SU-DHL-6 (cell line): ENCODE results near the gene RCE1.

Source experiments
- H2AFZ ChIP-seq: fragments of 200-600 bp; sonication (generic); 2 replicates; pipeline ENCODE4 v1.6.1; 2014; ENCODE audit warnings: low read depth, mild to moderate bottlenecking, moderate library complexity, mixed read lengths, antibody characterized with exemption, low read length; ENCODE audit not compliant: severe bottlenecking
- H3F3A ChIP-seq: fragments of 200-600 bp; shearing (Covaris generic); 2 replicates; pipeline ENCODE4 v1.6.0; 2016; ENCODE audit warnings: antibody characterized with exemption, mild to moderate bottlenecking; ENCODE audit not compliant: insufficient read depth
- H3K27ac ChIP-seq: fragments of 200-600 bp; sonication (generic); 2 replicates; pipeline ENCODE4 v1.5.1; 2016; ENCODE audit warnings: low read depth, mild to moderate bottlenecking, low read length, moderate library complexity, mixed read lengths
- H3K27me3 ChIP-seq: fragments of 200-600 bp; sonication (generic), shearing (Covaris generic); 2 replicates; pipeline ENCODE4 v1.6.0; 2014; ENCODE audit warnings: mild to moderate bottlenecking, low read length
- H3K36me3 ChIP-seq: fragments of 200-600 bp; sonication (generic); 2 replicates; pipeline ENCODE4 v1.6.1; 2014; ENCODE audit warnings: mild to moderate bottlenecking, low read length, mixed read lengths
- H3K4me2 ChIP-seq: fragments of 300-600, 200-600 bp; shearing (Covaris generic), sonication (generic); 2 replicates; pipeline ENCODE4 v1.6.0; 2014; ENCODE audit warnings: low read length, low read depth, mild to moderate bottlenecking; ENCODE audit not compliant: poor library complexity, severe bottlenecking
- H3K4me3 ChIP-seq: fragments of 200-600 bp; sonication (generic); 2 replicates; pipeline ENCODE4 v1.5.1; 2014; ENCODE audit warnings: antibody characterized with exemption, low read length, mild to moderate bottlenecking, mixed read lengths; ENCODE audit not compliant: insufficient read depth, poor library complexity, severe bottlenecking
- H3K79me2 ChIP-seq: fragments of 200-600 bp; sonication (generic); 2 replicates; pipeline ENCODE4 v1.6.1; 2014; ENCODE audit warnings: mild to moderate bottlenecking, low read length, moderate library complexity; ENCODE audit not compliant: insufficient read depth
- H3K9ac ChIP-seq: fragments of 200-600 bp; sonication (generic); 2 replicates; pipeline ENCODE4 v1.7.0; 2014; ENCODE audit warnings: mild to moderate bottlenecking, low read length
- H3K9me2 ChIP-seq: fragments of 200-600 bp; sonication (generic); replicated peaks from 2 replicates; pipeline ENCODE4 v1.6.1; 2014; ENCODE audit warnings: low read length; ENCODE audit not compliant: insufficient read depth
- H3K9me3 ChIP-seq: fragments of 200-600 bp; sonication (generic); 2 replicates; pipeline ENCODE4 v1.6.1; 2014; ENCODE audit warnings: low read length, mixed read lengths; ENCODE audit not compliant: insufficient read depth
- H4K20me1 ChIP-seq: fragments of 200-600 bp; sonication (generic); 2 replicates; pipeline ENCODE4 v1.6.1; 2014; ENCODE audit warnings: low read depth, mild to moderate bottlenecking, antibody characterized with exemption, low read length, moderate library complexity, mixed read lengths
- EZH2phosphoT487 ChIP-seq: fragments of 200-600 bp; sonication (generic), shearing (Covaris generic); conservative IDR thresholded peaks from 2 replicates; pipeline ENCODE4 v1.6.1; 2018; ENCODE audit warnings: mild to moderate bottlenecking, antibody characterized with exemption, low read length, moderate library complexity, mixed read lengths
- TF ChIP-seq, protein P1 (sequence below): fragments of 200-600 bp; sonication (generic); IDR thresholded peaks from one replicate; pipeline ENCODE4 v1.5.1; 2017; ENCODE audit warnings: antibody characterized with exemption, mild to moderate bottlenecking, low read length, moderate library complexity; ENCODE audit not compliant: insufficient read depth, poor library complexity, severe bottlenecking

Gene RCE1

DNA sequence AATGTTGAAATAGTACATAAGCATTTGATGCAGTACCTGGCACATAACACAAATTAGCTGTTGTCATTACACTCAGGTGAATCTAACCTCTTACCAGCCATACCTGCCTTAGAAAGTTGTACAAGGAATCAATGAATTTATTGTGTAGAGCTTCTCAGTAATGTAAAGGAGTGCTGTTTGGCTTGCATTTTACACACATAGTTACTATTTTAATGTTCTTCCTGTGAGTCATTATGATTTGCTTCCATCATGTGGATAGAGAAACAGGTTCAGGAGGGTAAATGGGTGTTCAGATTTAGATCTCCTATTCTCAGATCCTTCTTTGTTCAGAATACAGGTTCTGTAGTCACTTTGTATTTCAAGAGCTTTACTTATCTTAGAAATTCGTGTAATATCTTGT, 27.6 kb upstream of the RCE1 start:
- Histone ChIP-seq H3K27ac (no peak overlapping the region), H2AFZ (no peak overlapping the region), H3K9ac (no peak overlapping the region), H3F3A (no peaks in the 10 kb centered on the region), H3K9me2 (no peaks in the 10 kb centered on the region), H3K79me2 (no peaks in the 10 kb centered on the region), H3K36me3 (no peaks in the 10 kb centered on the region), H4K20me1 (no peaks in the 10 kb centered on the region), H3K4me2 (no peak overlapping the region), H3K27me3 (no peaks in the 10 kb centered on the region), H3K9me3 (no peaks in the 10 kb centered on the region), H3K4me3 (no peak overlapping the region)
- TF ChIP-seq, protein P1, sequence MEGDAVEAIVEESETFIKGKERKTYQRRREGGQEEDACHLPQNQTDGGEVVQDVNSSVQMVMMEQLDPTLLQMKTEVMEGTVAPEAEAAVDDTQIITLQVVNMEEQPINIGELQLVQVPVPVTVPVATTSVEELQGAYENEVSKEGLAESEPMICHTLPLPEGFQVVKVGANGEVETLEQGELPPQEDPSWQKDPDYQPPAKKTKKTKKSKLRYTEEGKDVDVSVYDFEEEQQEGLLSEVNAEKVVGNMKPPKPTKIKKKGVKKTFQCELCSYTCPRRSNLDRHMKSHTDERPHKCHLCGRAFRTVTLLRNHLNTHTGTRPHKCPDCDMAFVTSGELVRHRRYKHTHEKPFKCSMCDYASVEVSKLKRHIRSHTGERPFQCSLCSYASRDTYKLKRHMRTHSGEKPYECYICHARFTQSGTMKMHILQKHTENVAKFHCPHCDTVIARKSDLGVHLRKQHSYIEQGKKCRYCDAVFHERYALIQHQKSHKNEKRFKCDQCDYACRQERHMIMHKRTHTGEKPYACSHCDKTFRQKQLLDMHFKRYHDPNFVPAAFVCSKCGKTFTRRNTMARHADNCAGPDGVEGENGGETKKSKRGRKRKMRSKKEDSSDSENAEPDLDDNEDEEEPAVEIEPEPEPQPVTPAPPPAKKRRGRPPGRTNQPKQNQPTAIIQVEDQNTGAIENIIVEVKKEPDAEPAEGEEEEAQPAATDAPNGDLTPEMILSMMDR: no peak
- no peak for TF ChIP-seq EZH2phosphoT487

DNA sequence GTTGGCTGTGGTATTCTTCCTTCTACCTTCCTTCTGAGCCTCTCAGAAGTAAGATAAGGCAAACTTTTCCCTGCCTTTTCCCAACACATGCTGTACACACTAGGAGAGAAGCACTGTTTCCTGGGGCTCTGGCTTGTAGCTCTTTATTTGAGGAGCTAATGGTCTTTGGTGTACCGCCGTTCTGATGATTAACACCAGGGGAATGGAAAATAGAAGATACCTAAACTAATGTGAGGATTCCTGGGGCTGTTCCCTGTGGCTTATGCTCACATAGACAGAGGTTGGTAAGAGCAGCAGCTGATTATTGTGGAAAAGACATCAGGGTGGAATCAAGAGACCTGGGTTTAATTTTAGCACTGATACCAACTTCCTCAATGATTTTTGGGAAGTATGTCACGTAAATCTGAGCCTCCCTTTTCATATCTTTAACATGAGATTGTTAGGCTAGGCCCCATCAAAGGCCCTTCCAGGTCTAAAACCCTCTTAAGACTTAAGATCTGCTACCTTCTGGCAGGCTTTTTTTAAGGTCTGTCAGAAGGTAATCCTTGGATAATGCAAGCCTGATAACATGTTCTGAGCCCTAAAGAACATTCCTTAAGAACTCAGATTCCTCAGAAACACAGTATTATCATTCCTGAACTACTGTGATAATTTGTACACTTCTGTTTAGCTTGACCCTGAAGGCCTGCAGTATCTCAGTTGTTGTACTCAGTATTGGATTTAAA, 24.8 kb upstream of the RCE1 start:
- Histone ChIP-seq H3K27me3 (no peaks in the 10 kb centered on the region), H3K9ac (no peak overlapping the region), H3F3A (no peaks in the 10 kb centered on the region), H3K27ac (no peak overlapping the region), H4K20me1 (no peaks in the 10 kb centered on the region), H3K79me2 (no peaks in the 10 kb centered on the region), H3K4me3 (no peak overlapping the region), H3K36me3 (no peaks in the 10 kb centered on the region), H3K9me2 (no peaks in the 10 kb centered on the region), H3K9me3 (no peaks in the 10 kb centered on the region), H3K4me2 (no peak overlapping the region), H2AFZ (no peak overlapping the region)
- TF ChIP-seq, protein P1: no peak
- no peak for TF ChIP-seq EZH2phosphoT487

DNA sequence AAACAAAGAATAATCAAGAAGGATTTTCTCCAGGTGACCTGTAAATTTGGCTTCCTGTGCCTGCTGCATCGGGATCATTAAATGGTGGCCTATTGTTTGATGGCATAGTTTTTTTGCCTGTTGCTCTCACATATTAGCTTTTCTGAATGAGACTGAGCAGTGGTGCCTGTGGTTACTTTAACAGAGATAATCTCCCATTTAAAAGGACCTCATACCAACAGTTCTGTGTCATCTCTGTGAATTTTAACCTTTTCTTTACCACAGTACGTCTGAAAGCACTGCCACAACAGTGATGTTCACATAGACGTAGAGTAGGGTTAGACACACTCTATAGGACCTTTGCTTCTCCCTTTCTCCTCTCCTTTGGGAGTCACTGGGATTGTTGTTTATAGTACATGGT, 22.9 kb upstream of the RCE1 start:
- no peaks in the 10 kb centered on the region for H3K79me2 ChIP-seq

More for the DNA sequence above, 22.9 kb upstream of the RCE1 start:
- no peaks in the 10 kb centered on the region for H3F3A ChIP-seq
- no peaks in the 10 kb centered on the region for H3K27me3 ChIP-seq
- H4K20me1 ChIP-seq: no peaks in the 10 kb centered on the region
- H2AFZ ChIP-seq: no peak overlapping the region
- TF ChIP-seq EZH2phosphoT487: no peak
- TF ChIP-seq, protein P1: no peak
- no peak overlapping the region for H3K4me3 ChIP-seq
- H3K36me3 ChIP-seq: no peaks in the 10 kb centered on the region; the same call in 1 of the 2 replicates
- no peak overlapping the region for H3K4me2 ChIP-seq
- H3K9me3 ChIP-seq: no peaks in the 10 kb centered on the region
- H3K9me2 ChIP-seq: no peaks in the 10 kb centered on the region
- H3K27ac ChIP-seq: no peak overlapping the region
- no peak overlapping the region for H3K9ac ChIP-seq
